Fibroblast of skin of left biceps (primary cell): ENCODE results near the gene ITK.

ENCODE experiments used
- DNase-seq, 2 experiments: peaks; one replicate each; pipeline ENCODE4 v3.0.0-alpha.2; 2013; ENCODE audit warnings: low read depth in 2 of 2

The ITK gene

GRCh38 chr5:157245886-157246285 is 65.2 kb downstream of the ITK start:
- DNase-seq: no peak

- no peak for DNase-seq
These were observed 66.6 kb downstream of the ITK start for GRCh38 chr5:157247267-157247666.

DNA sequence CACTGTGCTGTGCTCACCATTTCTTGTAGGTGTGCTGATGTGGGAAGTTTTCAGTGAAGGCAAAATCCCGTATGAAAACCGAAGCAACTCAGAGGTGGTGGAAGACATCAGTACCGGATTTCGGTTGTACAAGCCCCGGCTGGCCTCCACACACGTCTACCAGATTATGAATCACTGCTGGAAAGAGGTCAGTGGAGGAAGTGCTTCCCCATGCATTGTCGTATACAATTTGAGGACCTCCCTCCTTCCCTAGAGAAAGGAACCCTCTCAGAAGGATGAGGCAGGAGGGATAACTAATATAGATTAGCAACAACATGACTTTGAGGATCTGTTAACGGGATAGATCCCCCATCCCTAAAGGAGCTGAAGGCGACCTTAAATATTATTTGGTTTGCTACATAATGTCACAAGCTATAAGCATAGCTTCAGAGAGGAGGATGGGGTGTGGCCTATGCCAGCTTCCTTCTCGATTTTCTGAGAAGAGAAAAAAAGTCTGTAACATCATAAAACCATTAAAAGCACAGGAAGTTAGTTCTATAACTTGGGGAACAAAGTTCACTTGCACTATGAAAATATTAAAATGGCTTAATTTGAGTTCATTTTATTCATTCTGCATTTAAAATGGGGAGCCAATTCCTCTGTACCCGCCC is 68.3 kb downstream of the ITK start:
- no peak for DNase-seq

DNA sequence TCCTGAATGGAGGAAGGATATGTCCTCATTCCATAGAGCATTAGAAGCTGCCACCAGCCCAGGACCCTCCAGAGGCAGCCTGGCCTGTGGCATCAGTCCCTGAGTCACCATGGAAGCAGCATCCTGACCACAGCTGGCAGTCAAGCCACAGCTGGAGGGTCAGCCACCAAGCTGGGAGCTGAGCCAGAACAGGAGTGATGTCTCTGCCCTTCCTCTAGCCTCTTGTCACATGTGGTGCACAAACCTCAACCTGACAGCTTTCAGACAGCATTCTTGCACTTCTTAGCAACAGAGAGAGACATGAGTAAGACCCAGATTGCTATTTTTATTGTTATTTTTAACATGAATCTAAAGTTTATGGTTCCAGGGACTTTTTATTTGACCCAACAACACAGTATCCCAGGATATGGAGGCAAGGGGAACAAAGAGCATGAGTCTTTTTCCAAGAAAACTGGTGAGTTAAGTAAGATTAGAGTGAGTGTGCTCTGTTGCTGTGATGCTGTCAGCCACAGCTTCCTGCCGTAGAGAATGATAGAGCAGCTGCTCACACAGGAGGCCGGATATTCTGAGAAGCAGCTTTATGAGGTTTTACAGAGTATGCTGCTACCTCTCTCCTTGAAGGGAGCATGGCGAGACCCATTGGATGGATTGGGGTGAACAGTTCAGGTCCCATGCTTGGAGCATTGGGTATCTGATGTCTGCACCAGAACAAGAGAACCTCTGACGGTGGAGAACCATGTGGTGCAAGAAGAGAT is 72.2 kb downstream of the ITK start:
- DNase-seq: no peak

DNA sequence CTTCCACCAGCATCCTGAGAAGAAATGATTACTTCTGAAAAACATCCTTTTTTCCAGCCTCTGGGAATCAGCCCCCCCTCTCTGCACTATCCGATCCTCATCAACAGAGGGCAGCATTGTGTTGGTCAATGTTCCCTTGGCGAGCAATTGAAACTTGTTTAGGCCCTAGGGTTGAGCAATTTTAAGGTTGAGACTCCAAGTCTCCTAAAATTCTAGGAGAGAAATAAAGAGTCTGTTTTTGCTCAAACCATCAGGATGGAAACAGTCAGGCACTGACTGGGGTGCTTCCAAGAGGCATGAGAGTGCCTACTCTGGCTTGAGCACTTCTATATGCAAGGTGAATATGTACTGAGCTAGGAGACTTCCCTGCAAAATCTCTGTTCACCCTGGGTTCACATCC is 72.9 kb downstream of the ITK start:
- DNase-seq: peak; percentile 7 to 15

GRCh38 chr5:157258450-157258849 is 77.8 kb downstream of the ITK start:
- DNase-seq: no peak

GRCh38 chr5:157259699-157260098 is 79.1 kb downstream of the ITK start:
- no peak for DNase-seq

- DNase-seq: no peak
These were observed 83.0 kb downstream of the ITK start for GRCh38 chr5:157263496-157264090.

GRCh38 chr5:157265714-157266285 is 85.2 kb downstream of the ITK start, which contains the start of gene CYFIP2:
TSS of gene CYFIP2 (plus strand) at chr5:157266123. CDS start at chr5:157285362, 19,239 bp downstream.
- DNase-seq: no peak

DNA sequence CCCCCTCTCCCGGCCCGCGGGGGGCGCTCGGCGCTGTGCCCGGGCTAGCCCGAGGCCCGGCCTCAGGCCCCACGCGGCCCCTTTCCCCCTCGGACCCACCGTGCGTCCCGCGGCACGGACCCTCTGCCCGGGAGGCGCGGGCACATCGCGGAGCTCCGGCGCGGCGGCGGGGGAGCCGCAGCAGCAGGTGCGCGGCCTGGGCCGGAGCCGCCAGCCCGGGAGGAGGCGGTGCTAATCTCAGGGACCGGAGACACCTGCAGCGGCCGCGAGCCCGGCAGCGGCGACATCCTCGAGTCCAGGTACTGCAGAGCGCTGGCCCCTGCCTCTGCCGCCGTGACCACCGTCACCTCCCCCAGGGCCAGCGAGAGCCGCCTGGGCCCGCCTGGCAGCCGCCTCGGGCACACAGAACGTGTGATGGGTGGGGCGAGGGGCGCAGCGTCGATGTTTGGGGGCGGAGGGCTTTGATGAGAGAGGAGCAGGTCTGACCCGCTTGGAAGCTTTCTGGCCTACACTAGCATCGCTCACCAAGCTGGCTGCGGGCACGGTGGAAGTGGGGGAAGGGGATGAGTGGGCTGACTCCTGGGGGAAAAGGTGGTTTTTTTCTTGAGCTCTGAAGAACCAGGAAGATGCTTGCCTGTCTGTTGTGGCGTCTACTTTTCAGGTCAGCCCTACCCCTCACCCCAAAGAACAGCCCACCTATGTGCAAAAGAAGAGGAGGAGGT is 85.8 kb downstream of the ITK start:
- DNase-seq: no peak

GRCh38 chr5:157267025-157267424 is 86.4 kb downstream of the ITK start:
- DNase-seq: no peak

DNA sequence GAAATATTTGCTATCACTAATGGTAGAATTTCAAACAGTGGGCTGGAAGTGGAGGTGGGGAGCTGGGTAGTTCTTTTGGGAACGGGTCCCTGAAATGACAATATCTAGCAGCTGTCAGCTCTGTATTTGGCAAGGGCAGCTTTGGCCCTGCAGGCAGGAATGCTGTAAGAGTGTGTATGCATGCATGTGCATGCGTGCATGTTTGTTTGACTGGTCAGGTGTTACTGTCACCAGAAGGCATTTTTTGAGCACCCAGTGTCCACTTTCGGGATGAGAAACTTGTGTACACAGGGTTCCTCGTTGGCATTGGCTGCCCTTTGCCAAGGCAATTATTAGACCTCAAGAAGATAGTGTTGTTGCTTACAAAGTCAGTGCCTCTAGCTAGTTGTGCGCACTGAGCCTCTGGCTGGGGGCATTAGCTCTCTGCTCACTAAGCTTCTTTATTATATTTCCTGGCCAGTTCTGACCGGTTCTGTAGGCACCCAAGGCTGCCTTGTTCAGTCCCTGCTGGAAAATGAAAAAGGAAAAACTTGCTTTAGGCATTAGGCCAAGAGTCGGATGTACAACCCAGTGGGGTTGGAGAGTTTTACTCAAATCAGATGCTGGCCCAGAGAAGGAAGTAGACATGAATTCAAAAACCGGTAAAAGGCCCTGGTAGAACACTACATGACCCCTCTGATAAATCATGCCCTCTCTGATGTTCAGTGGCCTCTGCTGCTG is 87.3 kb downstream of the ITK start:
- no peak for DNase-seq

DNA sequence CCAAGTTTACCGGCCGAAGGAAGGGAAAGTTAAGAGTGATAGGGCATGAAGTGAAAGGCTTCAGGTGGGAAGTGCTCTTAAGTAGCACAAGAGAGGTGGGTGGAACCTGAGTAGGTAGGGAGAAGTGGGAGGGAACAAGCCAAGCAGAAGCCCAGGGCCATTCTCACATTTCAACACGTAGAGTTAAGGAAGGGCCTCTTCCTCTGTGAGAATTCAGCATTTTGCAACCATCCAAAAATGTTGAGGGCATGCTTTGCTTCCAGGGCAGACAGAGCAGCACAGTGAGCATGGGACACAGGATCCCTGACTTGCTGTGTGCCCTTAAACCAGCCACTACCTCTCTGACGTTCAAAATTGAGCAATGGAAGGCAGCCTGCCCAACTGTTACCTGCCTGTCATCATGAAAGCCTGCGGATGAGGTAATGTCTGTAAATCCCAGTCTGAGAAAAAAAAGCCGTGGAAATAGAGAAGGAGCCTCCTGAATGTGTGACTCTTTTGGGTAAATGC is 88.6 kb downstream of the ITK start:
- DNase-seq: no peak

GRCh38 chr5:157269761-157270272 is 89.2 kb downstream of the ITK start:
- DNase-seq: no peak

- DNase-seq: no peak
These were observed 90.1 kb downstream of the ITK start for GRCh38 chr5:157270771-157271170.

DNA sequence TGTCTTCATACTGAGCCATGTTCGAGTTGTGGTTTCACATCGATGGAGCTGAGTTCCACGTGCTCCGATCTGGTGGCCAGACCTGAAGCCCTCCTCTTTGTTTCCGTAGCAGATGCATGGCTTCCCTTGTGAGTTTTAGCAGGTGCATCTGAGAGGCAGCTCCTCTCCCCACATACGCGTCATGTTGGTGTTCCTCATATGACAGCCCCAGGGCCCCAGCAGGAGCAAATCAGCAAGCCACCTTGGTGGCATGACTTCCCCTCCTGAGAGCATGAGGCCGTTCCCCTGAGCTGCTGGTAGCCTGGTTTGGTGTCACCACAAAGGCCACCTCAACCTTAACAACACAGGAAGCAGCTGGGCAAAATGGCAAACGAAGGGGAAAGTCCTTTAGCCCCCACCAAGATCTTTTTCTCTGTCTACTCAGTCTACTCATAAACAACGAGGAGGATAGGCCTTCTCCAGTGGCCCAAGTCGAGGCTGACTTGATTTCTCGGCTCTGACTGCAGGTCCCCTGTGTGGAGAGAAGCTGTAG is 91.2 kb downstream of the ITK start:
- DNase-seq: no peak

DNA sequence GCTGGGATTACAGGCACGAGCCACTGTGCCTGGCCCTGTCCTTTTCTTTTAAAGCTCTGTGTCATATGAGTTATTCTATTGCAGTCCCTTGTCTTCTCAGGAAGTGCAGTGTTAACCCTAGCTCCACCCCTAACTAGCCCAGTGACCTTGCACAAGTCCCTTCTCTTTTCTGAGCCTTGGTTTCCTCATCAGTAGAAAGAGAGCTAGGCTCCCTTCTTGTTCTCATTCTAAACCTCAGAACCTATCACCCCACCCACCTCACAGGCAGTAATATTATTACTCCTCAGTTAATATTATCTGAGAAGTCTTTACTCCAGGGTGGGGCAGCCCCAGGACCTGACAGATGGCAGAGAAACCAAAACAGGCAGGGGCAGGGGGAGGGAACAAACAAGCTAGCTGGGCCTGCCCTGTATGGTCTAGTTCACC is 92.5 kb downstream of the ITK start:
- no peak for DNase-seq

GRCh38 chr5:157275403-157275802 is 94.8 kb downstream of the ITK start:
- no peak for DNase-seq

DNA sequence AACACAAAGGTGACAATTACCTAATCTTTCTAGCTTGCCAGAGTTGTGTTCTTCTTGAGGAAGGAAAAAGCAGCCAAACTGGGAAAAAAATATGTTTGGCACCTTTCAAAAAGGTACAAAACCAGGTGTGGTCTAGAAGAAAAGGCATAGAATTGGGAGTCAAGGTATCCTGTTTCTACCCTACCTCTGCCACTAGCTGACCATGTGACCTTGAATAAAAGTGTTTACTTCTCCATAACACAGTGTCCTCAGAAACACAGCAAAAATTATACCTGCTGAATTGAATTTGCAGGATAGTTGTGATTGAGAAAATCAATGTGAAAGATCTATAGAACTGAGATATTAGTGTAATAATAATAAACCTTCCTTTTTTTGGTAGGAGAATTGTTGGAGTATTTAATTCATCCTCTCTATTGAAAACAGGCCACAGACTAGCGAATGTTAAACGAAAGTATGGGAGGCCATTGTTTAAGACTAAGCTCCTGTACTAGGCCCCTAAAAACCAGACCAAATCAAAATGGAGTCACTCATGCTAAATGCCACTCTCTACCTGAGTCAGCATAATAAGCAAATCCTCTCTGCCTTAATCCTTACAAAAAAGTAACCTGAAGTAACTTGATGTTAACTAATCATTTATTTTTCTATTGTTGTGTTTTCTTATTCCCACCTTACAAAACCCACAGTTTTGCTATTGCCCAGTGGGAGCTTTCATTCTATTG is 97.8 kb downstream of the ITK start:
- DNase-seq: no peak
